Natural killer cell (primary cell): ENCODE data around the gene AXDND1. TPM values are rescaled to one million over a fixed set of nuclear protein-coding genes. Genes with fewer than 3 reads are reported as not detected.

Experiments used
- ATAC-seq, 3 donors: fragments of 150-1000 bp in 2 of 3; fragments of 200-7000 bp in 1 of 3; cut with Tn5 transposase; 1 replicate in 1 of 3; 2 replicates in 2 of 3; pipeline ENCODE4 v1.10.0; 2021; ENCODE audit warnings: mild to moderate bottlenecking in 2 of 3, moderate library complexity in 2 of 3
- DNase-seq, 2 donors: peaks; one replicate each; pipeline versions ENCODE4 v3.0.0 to v3.0.0-alpha.2; 2013 to 2021; ENCODE audit warnings: mixed read lengths in 1 of 2
- H3K27ac ChIP-seq: one replicate; pipeline ENCODE4 v1.5.1; 2013; ENCODE audit warnings: mild to moderate bottlenecking, low read length
- H3K27me3 ChIP-seq: one replicate; pipeline ENCODE4 v1.6.1; 2013; ENCODE audit warnings: low read length; ENCODE audit not compliant: control insufficient read depth, insufficient read depth
- H3K36me3 ChIP-seq: one replicate; pipeline ENCODE4 v1.6.1; 2013; ENCODE audit warnings: low read length; ENCODE audit not compliant: control insufficient read depth, insufficient read depth
- H3K4me1 ChIP-seq: one replicate; pipeline ENCODE4 v1.6.1; 2013; ENCODE audit warnings: low read length; ENCODE audit not compliant: control insufficient read depth, insufficient read depth
- H3K4me3 ChIP-seq: one replicate; pipeline ENCODE4 v1.5.1; 2013; ENCODE audit warnings: low read length
- H3K9me3 ChIP-seq: one replicate; pipeline ENCODE4 v1.6.1; 2013; ENCODE audit warnings: low read length; ENCODE audit not compliant: control insufficient read depth, insufficient read depth
- H3K27ac Mint-ChIP-seq, 2 donors: one replicate each; pipeline ENCODE4 v1.8.0; 2022; ENCODE audit warnings: mild to moderate bottlenecking in 2 of 2, mixed read lengths in 2 of 2, moderate library complexity in 1 of 2
- H3K27me3 Mint-ChIP-seq, 2 donors: one replicate each; pipeline ENCODE4 v1.8.0; 2022; ENCODE audit warnings: low read depth in 2 of 2, mixed read lengths in 2 of 2
- H3K36me3 Mint-ChIP-seq: one replicate; pipeline ENCODE4 v1.8.0; 2022; ENCODE audit warnings: mixed read lengths
- H3K4me1 Mint-ChIP-seq, 2 donors: one replicate each; pipeline ENCODE4 v1.8.0; 2022; ENCODE audit warnings: mixed read lengths in 2 of 2
- H3K4me3 Mint-ChIP-seq: one replicate; pipeline ENCODE4 v1.8.0; 2022; ENCODE audit warnings: mild to moderate bottlenecking, moderate library complexity, mixed read lengths
- H3K9me3 Mint-ChIP-seq, 2 donors: one replicate each; pipeline ENCODE4 v1.8.0; 2022; ENCODE audit warnings: mixed read lengths in 2 of 2
- WGBS: methylation state at CpG from one replicate; pipeline ENCODE4 v1.1.7; 2013; ENCODE audit warnings: missing lambda C conversion rate; ENCODE audit not compliant: insufficient coverage; 5-methylcytosine and 5-hydroxymethylcytosine counted together
- intact Hi-C: fragments of 100-400 bp; cut with micrococcal nuclease; formaldehyde crosslinking; loops from one replicate; pipeline ENCODE4 v1.14.2; 2022
- total RNA-seq, 4 donors: library from RNA; stranded (reverse); fragments of 120-200 nt in 1 of 4; gene quantifications; one replicate each; pipeline versions ENCODE4 v1.2.3 to v1.2.4, GENCODE V29; 2013 to 2022
- TF ChIP-seq, protein P1 (sequence below): fragments of 200-600 bp; IDR thresholded peaks from one replicate; pipeline ENCODE4 v1.8.0; 2022; ENCODE audit warnings: antibody characterized with exemption

AXDND1 gene
- total RNA-seq, 3 donors from 2014 or later (not counting 1 experiment from before 2014, with no cell fraction given): 0.78 to 2.0 (median 1.7) TPM

GRCh38 chr1:179341943-179342547 is 23.7 kb upstream of the AXDND1 start:
- Histone ChIP-seq H3K27me3 (no peaks in the 10 kb centered on the region), H3K36me3 (peaks cover 62% of the 10 kb centered on the region), H3K9me3 (no peaks in the 10 kb centered on the region), H3K4me3 (no peak overlapping the region), H3K27ac (no peak overlapping the region), H3K4me1 (no peaks in the 10 kb centered on the region)
- peaks cover 28% of the 10 kb centered on the region for H3K36me3 Mint-ChIP-seq
- H3K27ac Mint-ChIP-seq: no peak overlapping the region
- intact Hi-C loops: no loop called here
- WGBS: 96% methylated on average over 3 of the region's 4 CpGs
- no peak overlapping the region for H3K4me3 Mint-ChIP-seq
- no peaks in the 10 kb centered on the region for H3K4me1 Mint-ChIP-seq
- TF ChIP-seq, protein P1, sequence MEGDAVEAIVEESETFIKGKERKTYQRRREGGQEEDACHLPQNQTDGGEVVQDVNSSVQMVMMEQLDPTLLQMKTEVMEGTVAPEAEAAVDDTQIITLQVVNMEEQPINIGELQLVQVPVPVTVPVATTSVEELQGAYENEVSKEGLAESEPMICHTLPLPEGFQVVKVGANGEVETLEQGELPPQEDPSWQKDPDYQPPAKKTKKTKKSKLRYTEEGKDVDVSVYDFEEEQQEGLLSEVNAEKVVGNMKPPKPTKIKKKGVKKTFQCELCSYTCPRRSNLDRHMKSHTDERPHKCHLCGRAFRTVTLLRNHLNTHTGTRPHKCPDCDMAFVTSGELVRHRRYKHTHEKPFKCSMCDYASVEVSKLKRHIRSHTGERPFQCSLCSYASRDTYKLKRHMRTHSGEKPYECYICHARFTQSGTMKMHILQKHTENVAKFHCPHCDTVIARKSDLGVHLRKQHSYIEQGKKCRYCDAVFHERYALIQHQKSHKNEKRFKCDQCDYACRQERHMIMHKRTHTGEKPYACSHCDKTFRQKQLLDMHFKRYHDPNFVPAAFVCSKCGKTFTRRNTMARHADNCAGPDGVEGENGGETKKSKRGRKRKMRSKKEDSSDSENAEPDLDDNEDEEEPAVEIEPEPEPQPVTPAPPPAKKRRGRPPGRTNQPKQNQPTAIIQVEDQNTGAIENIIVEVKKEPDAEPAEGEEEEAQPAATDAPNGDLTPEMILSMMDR: no peak
- no peak for DNase-seq
- no peak for ATAC-seq
- H3K27me3 Mint-ChIP-seq: no peaks in the 10 kb centered on the region
- H3K9me3 Mint-ChIP-seq: no peaks in the 10 kb centered on the region

DNA sequence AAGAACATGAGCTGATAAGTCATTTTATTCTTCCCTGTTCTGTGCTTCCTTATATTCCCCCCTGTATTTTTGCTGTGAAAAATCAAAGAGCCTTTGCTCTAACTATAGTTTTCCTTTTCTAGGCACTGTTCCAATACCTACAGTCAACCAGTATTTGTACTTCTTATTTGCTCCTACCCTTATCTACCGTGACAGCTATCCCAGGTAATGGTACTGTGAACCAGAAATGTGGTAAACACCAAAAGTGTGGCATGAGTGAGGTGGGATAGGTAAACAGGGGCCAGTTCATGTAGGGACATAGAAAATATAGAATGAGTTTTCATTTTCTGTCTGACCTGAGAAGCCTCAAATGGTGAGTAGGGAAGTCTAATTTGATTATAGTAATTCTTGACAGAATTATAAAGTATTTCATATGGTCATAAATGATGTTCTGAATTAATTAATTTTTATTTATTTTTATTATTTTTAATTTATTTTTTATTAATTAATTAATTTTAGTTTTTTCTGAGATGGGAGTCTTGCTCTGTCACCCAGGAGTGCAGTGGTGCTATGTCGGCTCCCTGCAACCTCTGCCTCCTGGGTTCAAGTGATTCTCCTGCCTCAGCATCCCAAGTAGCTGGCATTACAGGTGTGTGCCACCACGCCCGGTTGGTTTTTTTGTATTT is 22.9 kb upstream of the AXDND1 start:
- no peak overlapping the region for H3K27ac Mint-ChIP-seq
- no peak for DNase-seq
- TF ChIP-seq, protein P1: no peak

DNA sequence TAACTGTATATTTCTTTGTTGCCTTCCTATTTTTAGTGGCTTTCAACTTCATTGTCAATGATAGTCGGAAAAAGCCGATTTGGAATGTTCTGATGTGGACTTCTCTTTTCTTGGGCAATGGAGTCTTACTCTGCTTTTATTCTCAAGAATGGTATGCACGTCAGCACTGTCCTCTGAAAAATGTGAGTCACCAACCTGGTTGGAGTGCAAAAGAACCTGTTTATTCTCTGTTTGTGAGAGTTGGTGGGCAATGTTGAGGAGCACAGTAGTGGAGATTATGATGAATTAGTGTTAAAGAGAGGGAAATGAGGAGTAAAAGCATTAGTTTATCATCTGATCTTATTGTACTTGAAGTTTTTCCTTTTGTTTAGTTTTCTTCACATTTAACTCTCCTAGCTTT is 14.5 kb upstream of the AXDND1 start:
- Histone ChIP-seq H3K9me3 (no peaks in the 10 kb centered on the region), H3K4me3 (no peak overlapping the region), H3K27ac (no peak overlapping the region), H3K4me1 (peaks cover 4% of the 10 kb centered on the region), H3K36me3 (peaks cover 61% of the 10 kb centered on the region), H3K27me3 (no peaks in the 10 kb centered on the region)
- no peak overlapping the region for H3K4me3 Mint-ChIP-seq
- no peaks in the 10 kb centered on the region for H3K27me3 Mint-ChIP-seq
- WGBS: 97% methylated on average over 3 of the region's 3 CpGs
- H3K9me3 Mint-ChIP-seq: no peaks in the 10 kb centered on the region
- ATAC-seq: no peak
- peaks cover 22% of the 10 kb centered on the region for H3K36me3 Mint-ChIP-seq
- peaks cover 9 to 14% of the 10 kb centered on the region in 2 donors for H3K4me1 Mint-ChIP-seq
- DNase-seq: no peak
- TF ChIP-seq, protein P1: no peak
- peak overlapping the region; percentile 12 to 61 for H3K27ac Mint-ChIP-seq
- intact Hi-C loops: no loop called here

More for the DNA sequence above, 22.9 kb upstream of the AXDND1 start:
- H3K36me3 ChIP-seq: peaks cover 65% of the 10 kb centered on the region
- H3K36me3 Mint-ChIP-seq: peaks cover 28% of the 10 kb centered on the region
- H3K4me1 ChIP-seq: no peaks in the 10 kb centered on the region
- H3K27me3 Mint-ChIP-seq: no peaks in the 10 kb centered on the region
- WGBS: 100% methylated on average over 4 of the region's 4 CpGs
- no peak overlapping the region for H3K27ac ChIP-seq
- no peaks in the 10 kb centered on the region for H3K4me1 Mint-ChIP-seq
- no peak overlapping the region for H3K4me3 Mint-ChIP-seq
- H3K9me3 ChIP-seq: no peaks in the 10 kb centered on the region
- H3K4me3 ChIP-seq: no peak overlapping the region
- no peaks in the 10 kb centered on the region for H3K9me3 Mint-ChIP-seq
- ATAC-seq: no peak
- no peaks in the 10 kb centered on the region for H3K27me3 ChIP-seq
- intact Hi-C loops: no loop called here
